Nucleus accumbens (tissue), 56 donors: Measurements from ENCODE around the gene PHF5A.

Source experiments
- DNase-seq, 56 donors: peaks; one replicate each; lab custom pipeline; 2025; lab: John Stamatoyannopoulos, UW

PHF5A gene

GRCh38 chr22:41468381-41469217 is at the start of gene PHF5A, which contains the start of gene ACO2:
PHF5A (minus strand) TSS chr22:41468692; CDS start chr22:41468653, 39 bp downstream.
ACO2 (plus strand) TSS chr22:41469117; CDS start chr22:41469147, 30 bp downstream.
- peak; percentile 81 to 100 (median 97) for DNase-seq

- DNase-seq: no peak
Measured at GRCh38 chr22:41518048-41518347, 49.5 kb upstream of the PHF5A start.

- DNase-seq: peak in 51 of 56 donors; percentile 30 to 91 (median 71)
Measured at GRCh38 chr22:41517172-41518047, 48.9 kb upstream of the PHF5A start.

GRCh38 chr22:41516462-41516861 is 48.0 kb upstream of the PHF5A start:
- no peak for DNase-seq

GRCh38 chr22:41513391-41513790 is 44.9 kb upstream of the PHF5A start:
- peak in 32 of 56 donors; percentile 16 to 78 (median 47) for DNase-seq

GRCh38 chr22:41512421-41513194 is 44.1 kb upstream of the PHF5A start:
- DNase-seq: peak in 1 of 56 donors; percentile 35

GRCh38 chr22:41511521-41511968 is 43.1 kb upstream of the PHF5A start:
- no peak for DNase-seq

- DNase-seq: peak; percentile 24 to 94 (median 84)
Measured at GRCh38 chr22:41508770-41509170, 40.3 kb upstream of the PHF5A start.

GRCh38 chr22:41507330-41508063 is 39.0 kb upstream of the PHF5A start:
- DNase-seq: no peak

GRCh38 chr22:41505511-41506220 is 37.2 kb upstream of the PHF5A start:
- no peak for DNase-seq

GRCh38 chr22:41504816-41505215 is 36.3 kb upstream of the PHF5A start:
- no peak for DNase-seq

GRCh38 chr22:41504397-41504796 is 35.9 kb upstream of the PHF5A start:
- peak in 2 of 56 donors; percentile 11 to 55 for DNase-seq

GRCh38 chr22:41501209-41501608 is 32.7 kb upstream of the PHF5A start:
- peak in 9 of 56 donors; percentile 15 to 49 (median 24) for DNase-seq

- DNase-seq: no peak
Measured at GRCh38 chr22:41500303-41500702, 31.8 kb upstream of the PHF5A start.

- DNase-seq: no peak
Measured at GRCh38 chr22:41499624-41500280, 31.3 kb upstream of the PHF5A start.

GRCh38 chr22:41498303-41498835 is 29.9 kb upstream of the PHF5A start:
- no peak for DNase-seq

- DNase-seq: no peak
Measured at GRCh38 chr22:41491374-41492100, 23.0 kb upstream of the PHF5A start.
